SU-DHL-6 (cell line): Measurements from ENCODE around the gene MCOLN2.

ENCODE experiments used
- H2AFZ ChIP-seq: fragments of 200-600 bp; sonication (generic); 2 replicates; pipeline ENCODE4 v1.6.1; 2014; ENCODE audit warnings: low read depth, mild to moderate bottlenecking, moderate library complexity, mixed read lengths, antibody characterized with exemption, low read length; ENCODE audit not compliant: severe bottlenecking
- H3F3A ChIP-seq: fragments of 200-600 bp; shearing (Covaris generic); 2 replicates; pipeline ENCODE4 v1.6.0; 2016; ENCODE audit warnings: antibody characterized with exemption, mild to moderate bottlenecking; ENCODE audit not compliant: insufficient read depth
- H3K27ac ChIP-seq: fragments of 200-600 bp; sonication (generic); 2 replicates; pipeline ENCODE4 v1.5.1; 2016; ENCODE audit warnings: low read depth, mild to moderate bottlenecking, low read length, moderate library complexity, mixed read lengths
- H3K27me3 ChIP-seq: fragments of 200-600 bp; sonication (generic), shearing (Covaris generic); 2 replicates; pipeline ENCODE4 v1.6.0; 2014; ENCODE audit warnings: mild to moderate bottlenecking, low read length
- H3K36me3 ChIP-seq: fragments of 200-600 bp; sonication (generic); 2 replicates; pipeline ENCODE4 v1.6.1; 2014; ENCODE audit warnings: mild to moderate bottlenecking, low read length, mixed read lengths
- H3K4me2 ChIP-seq: fragments of 300-600, 200-600 bp; shearing (Covaris generic), sonication (generic); 2 replicates; pipeline ENCODE4 v1.6.0; 2014; ENCODE audit warnings: low read length, low read depth, mild to moderate bottlenecking; ENCODE audit not compliant: poor library complexity, severe bottlenecking
- H3K4me3 ChIP-seq: fragments of 200-600 bp; sonication (generic); 2 replicates; pipeline ENCODE4 v1.5.1; 2014; ENCODE audit warnings: antibody characterized with exemption, low read length, mild to moderate bottlenecking, mixed read lengths; ENCODE audit not compliant: insufficient read depth, poor library complexity, severe bottlenecking
- H3K79me2 ChIP-seq: fragments of 200-600 bp; sonication (generic); 2 replicates; pipeline ENCODE4 v1.6.1; 2014; ENCODE audit warnings: mild to moderate bottlenecking, low read length, moderate library complexity; ENCODE audit not compliant: insufficient read depth
- H3K9ac ChIP-seq: fragments of 200-600 bp; sonication (generic); 2 replicates; pipeline ENCODE4 v1.7.0; 2014; ENCODE audit warnings: mild to moderate bottlenecking, low read length
- H3K9me2 ChIP-seq: fragments of 200-600 bp; sonication (generic); replicated peaks from 2 replicates; pipeline ENCODE4 v1.6.1; 2014; ENCODE audit warnings: low read length; ENCODE audit not compliant: insufficient read depth
- H3K9me3 ChIP-seq: fragments of 200-600 bp; sonication (generic); 2 replicates; pipeline ENCODE4 v1.6.1; 2014; ENCODE audit warnings: low read length, mixed read lengths; ENCODE audit not compliant: insufficient read depth
- H4K20me1 ChIP-seq: fragments of 200-600 bp; sonication (generic); 2 replicates; pipeline ENCODE4 v1.6.1; 2014; ENCODE audit warnings: low read depth, mild to moderate bottlenecking, antibody characterized with exemption, low read length, moderate library complexity, mixed read lengths
- EZH2phosphoT487 ChIP-seq: fragments of 200-600 bp; sonication (generic), shearing (Covaris generic); conservative IDR thresholded peaks from 2 replicates; pipeline ENCODE4 v1.6.1; 2018; ENCODE audit warnings: mild to moderate bottlenecking, antibody characterized with exemption, low read length, moderate library complexity, mixed read lengths
- TF ChIP-seq, protein P1 (sequence below): fragments of 200-600 bp; sonication (generic); IDR thresholded peaks from one replicate; pipeline ENCODE4 v1.5.1; 2017; ENCODE audit warnings: antibody characterized with exemption, mild to moderate bottlenecking, low read length, moderate library complexity; ENCODE audit not compliant: insufficient read depth, poor library complexity, severe bottlenecking

The MCOLN2 gene

DNA sequence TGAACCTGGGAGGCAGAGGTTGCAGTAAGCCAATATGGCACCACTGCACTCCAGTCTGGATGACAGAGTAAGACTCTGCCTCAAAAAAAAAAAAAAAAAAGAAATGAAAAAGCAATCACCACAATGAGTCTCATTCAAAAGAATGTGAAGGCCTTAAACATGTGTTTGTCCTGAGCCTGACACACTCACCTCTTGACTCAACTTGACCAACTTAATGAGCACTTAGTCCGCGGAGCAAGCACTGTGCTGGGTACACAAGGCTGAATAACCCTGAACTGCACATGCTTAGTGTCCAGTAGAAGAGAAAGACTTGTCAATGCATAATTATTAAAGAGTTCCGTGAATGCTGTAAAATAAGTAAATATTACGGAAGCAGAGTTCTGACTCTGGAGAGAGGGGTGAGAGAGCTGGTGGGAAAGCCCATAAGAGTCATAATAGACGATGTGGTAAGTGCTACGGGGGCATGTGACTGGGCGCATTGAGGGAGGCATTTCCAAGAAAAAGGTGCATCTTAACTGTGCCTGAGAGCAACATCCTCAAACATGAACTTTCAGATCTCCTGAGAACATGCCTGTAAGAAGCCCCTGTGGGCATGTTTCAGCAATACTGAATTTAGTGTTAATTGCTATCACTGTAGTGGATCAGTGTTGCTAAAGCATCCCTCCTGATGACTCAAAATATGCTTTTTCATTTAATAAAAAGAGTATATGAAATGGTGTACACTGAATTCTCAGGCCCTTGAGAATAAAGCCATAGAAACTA is 27.2 kb downstream of the MCOLN2 start:
- no peak overlapping the region for H3K27ac ChIP-seq
- no peak for TF ChIP-seq EZH2phosphoT487
- TF ChIP-seq, protein P1, sequence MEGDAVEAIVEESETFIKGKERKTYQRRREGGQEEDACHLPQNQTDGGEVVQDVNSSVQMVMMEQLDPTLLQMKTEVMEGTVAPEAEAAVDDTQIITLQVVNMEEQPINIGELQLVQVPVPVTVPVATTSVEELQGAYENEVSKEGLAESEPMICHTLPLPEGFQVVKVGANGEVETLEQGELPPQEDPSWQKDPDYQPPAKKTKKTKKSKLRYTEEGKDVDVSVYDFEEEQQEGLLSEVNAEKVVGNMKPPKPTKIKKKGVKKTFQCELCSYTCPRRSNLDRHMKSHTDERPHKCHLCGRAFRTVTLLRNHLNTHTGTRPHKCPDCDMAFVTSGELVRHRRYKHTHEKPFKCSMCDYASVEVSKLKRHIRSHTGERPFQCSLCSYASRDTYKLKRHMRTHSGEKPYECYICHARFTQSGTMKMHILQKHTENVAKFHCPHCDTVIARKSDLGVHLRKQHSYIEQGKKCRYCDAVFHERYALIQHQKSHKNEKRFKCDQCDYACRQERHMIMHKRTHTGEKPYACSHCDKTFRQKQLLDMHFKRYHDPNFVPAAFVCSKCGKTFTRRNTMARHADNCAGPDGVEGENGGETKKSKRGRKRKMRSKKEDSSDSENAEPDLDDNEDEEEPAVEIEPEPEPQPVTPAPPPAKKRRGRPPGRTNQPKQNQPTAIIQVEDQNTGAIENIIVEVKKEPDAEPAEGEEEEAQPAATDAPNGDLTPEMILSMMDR: no peak
- no peaks in the 10 kb centered on the region for H3K9me2 ChIP-seq
- H3K27me3 ChIP-seq: no peaks in the 10 kb centered on the region
- peaks cover 9% of the 10 kb centered on the region for H3K79me2 ChIP-seq
- no peaks in the 10 kb centered on the region for H4K20me1 ChIP-seq
- H3K4me3 ChIP-seq: no peak overlapping the region
- no peaks in the 10 kb centered on the region for H3K9me3 ChIP-seq
- H3F3A ChIP-seq: no peaks in the 10 kb centered on the region
- H3K36me3 ChIP-seq: no peaks in the 10 kb centered on the region; the same call in 1 of the 2 replicates
- no peak overlapping the region for H2AFZ ChIP-seq
- no peak overlapping the region for H3K4me2 ChIP-seq
- no peak overlapping the region for H3K9ac ChIP-seq

DNA sequence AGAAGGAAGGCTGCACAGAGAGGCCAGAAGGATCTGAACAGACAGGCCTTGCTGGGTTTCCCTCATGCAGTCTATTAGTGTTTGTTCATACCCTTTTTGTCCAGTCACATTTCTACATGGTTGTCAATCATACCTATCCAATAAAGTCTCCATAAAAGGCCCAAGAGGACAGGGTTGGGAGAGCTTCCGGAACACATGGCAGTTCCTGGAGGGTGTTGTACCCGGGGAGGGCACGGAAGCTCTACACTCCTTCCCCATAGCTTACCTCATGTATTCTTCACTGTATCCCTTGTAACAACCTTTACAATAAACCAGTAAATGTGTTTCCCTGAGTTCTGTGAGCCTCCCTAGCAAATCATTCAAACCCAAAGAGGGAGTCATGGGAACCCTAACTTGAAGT is 28.0 kb downstream of the MCOLN2 start:
- H3K4me3 ChIP-seq: no peak overlapping the region
- H3K79me2 ChIP-seq: 0 out of 2 replicates have a peak, but pooled peaks cover under 1% of the 10 kb centered on the region
- TF ChIP-seq, protein P1: no peak
- TF ChIP-seq EZH2phosphoT487: no peak
- no peaks in the 10 kb centered on the region for H4K20me1 ChIP-seq
- no peak overlapping the region for H2AFZ ChIP-seq
- H3K9ac ChIP-seq: no peak overlapping the region
- H3K27me3 ChIP-seq: no peaks in the 10 kb centered on the region
- H3K9me3 ChIP-seq: no peaks in the 10 kb centered on the region
- H3K36me3 ChIP-seq: no peaks in the 10 kb centered on the region; the same call in 1 of the 2 replicates
- no peaks in the 10 kb centered on the region for H3F3A ChIP-seq
- no peak overlapping the region for H3K4me2 ChIP-seq
- no peak overlapping the region for H3K27ac ChIP-seq
- H3K9me2 ChIP-seq: no peaks in the 10 kb centered on the region

DNA sequence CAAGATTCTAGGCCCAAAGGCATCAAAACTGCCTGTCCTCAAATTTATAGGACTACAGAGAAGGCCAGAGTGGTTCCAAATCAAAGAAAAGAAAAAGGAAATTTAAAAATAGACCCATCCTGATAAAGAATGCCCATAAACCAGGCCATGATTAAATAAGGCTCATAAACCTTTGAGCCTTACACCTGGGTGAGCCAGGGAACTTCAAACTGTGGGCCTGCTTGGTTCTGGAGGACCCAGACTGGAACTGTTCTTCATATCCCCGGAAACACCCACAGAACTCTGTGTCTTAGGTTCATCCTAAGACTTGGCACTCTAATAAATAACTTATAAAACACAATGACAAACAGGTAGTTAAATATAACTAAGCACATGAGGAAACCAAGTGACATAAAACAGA is 28.8 kb downstream of the MCOLN2 start:
- Histone ChIP-seq H3K36me3 (no peaks in the 10 kb centered on the region; the same call in 1 of the 2 replicates), H3K27ac (no peak overlapping the region), H3K4me3 (no peak overlapping the region), H3K9me3 (no peaks in the 10 kb centered on the region), H3F3A (no peaks in the 10 kb centered on the region), H3K79me2 (no peaks in the 10 kb centered on the region), H2AFZ (no peak overlapping the region), H3K4me2 (no peak overlapping the region), H3K9me2 (no peaks in the 10 kb centered on the region), H3K9ac (no peak overlapping the region), H3K27me3 (no peaks in the 10 kb centered on the region), H4K20me1 (no peaks in the 10 kb centered on the region)
- TF ChIP-seq, protein P1: no peak
- no peak for TF ChIP-seq EZH2phosphoT487
